Esophagus muscularis mucosa (tissue), 4 donors: ENCODE measurements around the gene EPM2A. TPM values are rescaled to one million over a fixed set of nuclear protein-coding genes. Genes with fewer than 3 reads are reported as not detected.

ENCODE experiments used
- DNase-seq: peaks from one replicate; pipeline ENCODE4 v3.0.0-alpha.2; 2017; ENCODE audit errors: extremely low spot score
- H3K27ac ChIP-seq, 4 donors: fragments of 200-600 bp; sonication (generic); replicated peaks in 1 of 4; 1 replicate in 3 of 4; 2 replicates in 1 of 4; pipeline ENCODE4 v1.5.1; 2016 to 2019; ENCODE audit warnings: mild to moderate bottlenecking in 1 of 4
- H3K27me3 ChIP-seq, 4 donors: fragments of 200-600 bp; sonication (generic); one replicate each; pipeline versions ENCODE4 v1.5.1 to v1.6.0; 2016 to 2019
- H3K36me3 ChIP-seq, 4 donors: fragments of 200-600 bp; sonication (generic); one replicate each; pipeline ENCODE4 v1.5.1; 2016 to 2019
- H3K4me1 ChIP-seq, 4 donors: fragments of 200-600 bp; sonication (generic); one replicate each; pipeline ENCODE4 v1.5.1; 2016 to 2019
- H3K4me3 ChIP-seq, 4 donors: fragments of 200-600 bp; sonication (generic); 1 replicate in 2 of 4; 2 replicates in 2 of 4; pipeline ENCODE4 v1.5.1; 2016 to 2019; ENCODE audit warnings: mild to moderate bottlenecking in 4 of 4, moderate library complexity in 1 of 4
- H3K9me3 ChIP-seq, 4 donors: fragments of 200-600 bp; sonication (generic); 1 replicate in 3 of 4; 2 replicates in 1 of 4; pipeline ENCODE4 v1.5.1; 2016 to 2019
- CTCF ChIP-seq, 3 experiments: fragments of 200-600 bp in 2 of 3; fragments of 450-650 bp in 1 of 3; sonication (generic) in 2 of 3; IDR thresholded peaks; one replicate each; pipeline ENCODE4 v1.5.1; 2017 to 2019; ENCODE audit warnings: antibody characterized with exemption in 3 of 3, mild to moderate bottlenecking in 2 of 3, moderate library complexity in 1 of 3
- EP300 ChIP-seq: sonication (generic); formaldehyde crosslinking; IDR thresholded peaks from one replicate; pipeline ENCODE4 v1.6.1; 2017; ENCODE audit warnings: antibody characterized with exemption
- POLR2A ChIP-seq: fragments of 450-650 bp; IDR thresholded peaks from one replicate; pipeline ENCODE4 v1.6.1; 2017; ENCODE audit warnings: antibody characterized with exemption, moderate library complexity, mild to moderate bottlenecking, low read depth
- POLR2AphosphoS5 ChIP-seq, 2 donors: sonication (generic); formaldehyde crosslinking; IDR thresholded peaks; one replicate each; pipeline ENCODE4 v1.6.1; 2017; ENCODE audit warnings: antibody characterized with exemption in 2 of 2
- WGBS: methylation state at CpG from one replicate; pipeline ENCODE4 v1.1.5; 2018; 5-methylcytosine and 5-hydroxymethylcytosine counted together
- intact Hi-C: fragments of 100-400 bp; cut with DNase I; formaldehyde crosslinking; loops from one replicate; pipeline ENCODE4 v1.15.1; 2023
- total RNA-seq, 4 donors: library from RNA; depleted of rRNA; stranded (reverse); fragments of >200 nt; gene quantifications; one replicate each; pipeline versions ENCODE4 v1.1.0 to v1.2.1, GENCODE V29; 2016

Gene EPM2A
- total RNA-seq, 4 donors from 2014 or later, result 59.8 to 129 (median 75.0) TPM

DNA sequence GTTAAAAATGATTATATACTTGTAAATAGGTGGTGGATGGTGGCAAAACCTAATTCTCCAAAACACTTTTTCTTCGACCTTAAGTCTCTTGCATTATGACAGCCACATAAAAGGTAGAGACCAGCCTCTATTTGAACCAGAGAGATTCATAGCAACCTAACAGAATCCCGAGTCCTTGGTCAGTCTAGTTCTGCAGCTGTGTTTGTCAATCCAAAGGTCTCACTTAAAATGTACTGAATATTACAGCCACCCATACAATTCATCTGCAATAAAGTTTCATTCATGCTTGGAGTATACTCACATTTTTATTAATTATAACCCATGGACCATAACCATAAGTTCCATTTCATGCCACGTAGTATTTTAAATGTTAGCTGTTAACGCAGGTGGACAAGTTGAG is 87.2 kb downstream of the EPM2A start:
- intact Hi-C loops, result no loop called here
- no peak for DNase-seq
- H3K4me3 ChIP-seq, result no peak overlapping the region
- H3K27me3 ChIP-seq, result no peaks in the 10 kb centered on the region
- WGBS, result 92% methylated on average over 4 of the region's 4 CpGs
- no peaks in the 10 kb centered on the region for H3K36me3 ChIP-seq
- no peaks in the 10 kb centered on the region for H3K9me3 ChIP-seq
- no peaks in the 10 kb centered on the region for H3K4me1 ChIP-seq
- TF ChIP-seq POLR2AphosphoS5 (IDR thresholded peaks at IDR 0.05) (no peak), POLR2A (no peak), EP300 (no peak), CTCF (IDR thresholded peaks at IDR 0.05) (no peak)
- H3K27ac ChIP-seq, result no peak overlapping the region

DNA sequence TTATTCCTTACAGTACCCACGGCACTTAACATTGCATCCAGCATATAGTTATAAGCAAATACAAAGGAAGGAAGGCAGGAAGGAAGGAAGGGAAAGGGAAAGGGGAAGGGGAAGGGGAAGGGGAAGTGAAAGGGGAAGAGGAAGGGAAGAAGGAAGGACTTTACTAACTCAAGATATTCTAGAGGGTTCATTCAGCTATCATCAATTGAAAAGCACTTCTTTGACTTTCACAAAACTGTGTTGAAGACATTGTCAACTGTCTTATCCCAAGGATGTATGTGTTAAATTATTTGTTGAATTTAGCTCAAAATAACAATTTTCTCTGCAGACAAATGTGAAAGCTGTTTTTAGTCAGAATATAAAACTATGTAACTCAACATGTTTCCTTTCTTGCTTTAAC is 87.7 kb downstream of the EPM2A start:
- 95% methylated on average over 1 of the region's 1 CpG for WGBS
- Histone ChIP-seq H3K27me3 (no peaks in the 10 kb centered on the region), H3K4me3 (no peak overlapping the region)

DNA sequence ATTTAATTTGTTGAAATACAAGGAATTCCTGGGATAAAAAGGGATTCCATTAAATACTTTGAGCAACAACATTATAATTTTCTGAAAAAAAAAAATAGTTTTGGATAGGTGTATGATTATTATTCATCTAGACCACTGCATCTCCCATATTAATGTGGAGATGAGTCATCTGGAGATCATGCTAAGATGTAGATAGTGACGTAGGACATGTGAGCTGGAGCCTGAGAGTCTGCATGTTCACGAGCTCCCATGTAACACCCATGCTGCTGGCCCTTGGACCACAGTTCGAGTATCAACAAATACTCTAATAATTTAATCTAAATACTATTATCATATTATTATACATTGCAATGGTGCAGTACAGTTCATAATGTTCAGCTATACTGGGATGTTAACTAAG is 91.6 kb downstream of the EPM2A start:
- Histone ChIP-seq H3K9me3 (no peaks in the 10 kb centered on the region), H3K27me3 (no peaks in the 10 kb centered on the region), H3K4me3 (no peak overlapping the region), H3K27ac (no peak overlapping the region), H3K36me3 (no peaks in the 10 kb centered on the region), H3K4me1 (no peaks in the 10 kb centered on the region)
- no peak for DNase-seq
- intact Hi-C loops, result no loop called here
- WGBS, result 86% methylated on average over 3 of the region's 3 CpGs
- TF ChIP-seq EP300, result no peak
- no peak for TF ChIP-seq POLR2AphosphoS5 (IDR thresholded peaks at IDR 0.05)
- no peak for TF ChIP-seq CTCF (IDR thresholded peaks at IDR 0.05)
- TF ChIP-seq POLR2A, result no peak

More for the DNA sequence above, 87.7 kb downstream of the EPM2A start:
- H3K9me3 ChIP-seq, result no peaks in the 10 kb centered on the region
- TF ChIP-seq CTCF (IDR thresholded peaks at IDR 0.05), result no peak
- no peak for TF ChIP-seq POLR2AphosphoS5 (IDR thresholded peaks at IDR 0.05)
- TF ChIP-seq EP300, result no peak
- TF ChIP-seq POLR2A, result no peak
- H3K4me1 ChIP-seq, result no peaks in the 10 kb centered on the region
- no peak for DNase-seq
- intact Hi-C loops, result no loop called here
- H3K27ac ChIP-seq, result no peak overlapping the region
- no peaks in the 10 kb centered on the region for H3K36me3 ChIP-seq

DNA sequence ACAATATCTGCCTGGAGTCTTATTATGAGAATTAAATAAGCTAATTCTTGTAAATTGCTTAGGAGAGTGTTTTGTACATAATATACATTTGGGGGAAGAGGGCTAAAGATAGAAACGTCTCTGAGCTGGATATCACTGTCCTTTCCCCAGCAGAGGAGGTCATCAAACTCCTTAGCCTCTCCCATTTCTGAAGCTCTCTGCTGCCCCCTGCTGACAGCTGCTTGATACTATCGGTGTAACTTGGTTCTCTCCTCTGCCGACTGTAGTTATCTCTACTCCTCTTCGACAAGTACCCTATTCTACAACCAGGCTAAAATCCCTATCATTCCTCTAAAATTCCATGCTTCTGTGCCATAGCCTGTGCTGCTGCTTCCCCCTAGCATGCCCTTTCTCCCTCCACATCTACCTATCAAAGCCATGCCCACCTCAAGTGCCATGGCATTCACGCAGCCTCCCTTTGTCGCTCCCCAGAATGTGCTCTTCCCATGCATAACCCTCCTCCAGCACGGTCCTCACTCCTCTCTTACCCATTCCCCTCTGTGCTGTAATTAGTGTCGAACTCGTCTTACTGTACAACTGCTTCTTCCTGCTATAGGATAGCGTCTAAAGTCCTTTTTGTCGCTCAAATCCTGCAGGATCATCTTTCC is 101.2 kb downstream of the EPM2A start:
- no peak for DNase-seq
- intact Hi-C loops, result loop anchor here (2.0 kb wide), 1 partner anchor 257 kb away; no protein-coding TSS in a partner anchor
- TF ChIP-seq CTCF (IDR thresholded peaks at IDR 0.05), result peak; percentile 67 to 89 (median 78)
- TF ChIP-seq EP300, result no peak
- 53% methylated on average over 11 of the region's 11 CpGs for WGBS
- Histone ChIP-seq H3K27me3 (no peaks in the 10 kb centered on the region), H3K4me3 (no peak overlapping the region), H3K4me1 (peaks cover 9 to 22% (median 13%) of the 10 kb centered on the region in 4 donors), H3K27ac (no peak overlapping the region), H3K36me3 (peaks cover 0 to 11% (median 0%) of the 10 kb centered on the region in 4 donors), H3K9me3 (no peaks in the 10 kb centered on the region)

GRCh38 chr6:145632971-145633370 is 102.3 kb downstream of the EPM2A start:
- no peaks in the 10 kb centered on the region for H3K9me3 ChIP-seq
- no peak overlapping the region for H3K27ac ChIP-seq
- peaks cover 9 to 22% (median 13%) of the 10 kb centered on the region in 4 donors for H3K4me1 ChIP-seq
- no peak for DNase-seq
- no peak for TF ChIP-seq EP300
- no peak for TF ChIP-seq POLR2AphosphoS5 (IDR thresholded peaks at IDR 0.05)
- TF ChIP-seq POLR2A, result no peak
- TF ChIP-seq CTCF (IDR thresholded peaks at IDR 0.05), result no peak
- H3K27me3 ChIP-seq, result no peaks in the 10 kb centered on the region
- peaks cover 0 to 19% (median 0%) of the 10 kb centered on the region in 4 donors for H3K36me3 ChIP-seq
- intact Hi-C loops, result no loop called here
- WGBS, result 84% methylated on average over 2 of the region's 6 CpGs
- H3K4me3 ChIP-seq, result no peak overlapping the region
